Astrocyte (in vitro differentiated cells and primary cell): ENCODE results near the gene MPC1. TPM values are rescaled to one million over a fixed set of nuclear protein-coding genes. Genes with fewer than 3 reads are reported as not detected.

Experiments used
- DNase-seq: peaks from one replicate; pipeline ENCODE4 v3.0.0-alpha.2; 2010; ENCODE audit warnings: low read depth
- FAIRE-seq: peaks from 2 replicates; lab custom pipeline; 2011; peaks lifted over from hg19 to GRCh38; lab: Jason Lieb, UNC
- H2AFZ ChIP-seq: 2 replicates; pipeline ENCODE4 v1.6.0; 2012; ENCODE audit warnings: low read depth, low read length, inconsistent platforms
- H3K27ac ChIP-seq: 2 replicates; pipeline ENCODE4 v1.5.1; 2011; ENCODE audit warnings: low read depth, low read length, inconsistent platforms
- H3K27me3 ChIP-seq: 2 replicates; pipeline ENCODE4 v1.6.0; 2011; ENCODE audit warnings: low read length, inconsistent platforms; ENCODE audit not compliant: insufficient read depth
- H3K36me3 ChIP-seq: 2 replicates; pipeline ENCODE4 v1.5.1; 2011; ENCODE audit warnings: low read length, inconsistent platforms; ENCODE audit not compliant: insufficient read depth
- H3K4me1 ChIP-seq: 2 replicates; pipeline ENCODE4 v1.5.1; 2011; ENCODE audit warnings: low read length, inconsistent platforms; ENCODE audit not compliant: insufficient read depth
- H3K4me2 ChIP-seq: 2 replicates; pipeline ENCODE4 v1.6.0; 2012; ENCODE audit warnings: low read length, inconsistent platforms
- H3K4me3 ChIP-seq: 2 replicates; pipeline ENCODE4 v1.5.1; 2011; ENCODE audit warnings: low read depth, mild to moderate bottlenecking, low read length, inconsistent platforms; ENCODE audit not compliant: insufficient read depth
- H3K79me2 ChIP-seq: 2 replicates; pipeline ENCODE4 v1.6.0; 2012; ENCODE audit warnings: mild to moderate bottlenecking, low read length, inconsistent platforms; ENCODE audit not compliant: insufficient read depth
- H3K9ac ChIP-seq: 2 replicates; pipeline ENCODE4 v1.6.0; 2012; ENCODE audit warnings: mild to moderate bottlenecking, low read length, inconsistent platforms
- H3K9me3 ChIP-seq: 2 replicates; pipeline ENCODE4 v1.5.1; 2012; ENCODE audit warnings: low read depth, mild to moderate bottlenecking, low read length, inconsistent platforms; ENCODE audit not compliant: insufficient read depth
- H4K20me1 ChIP-seq: 2 replicates; pipeline ENCODE4 v1.6.0; 2012; ENCODE audit warnings: low read length, inconsistent platforms; ENCODE audit not compliant: insufficient read depth
- H3K27ac Mint-ChIP-seq: one replicate; pipeline ENCODE4 v1.8.0; 2021; ENCODE audit warnings: mild to moderate bottlenecking, mixed read lengths; ENCODE audit not compliant: unreplicated experiment
- H3K27me3 Mint-ChIP-seq: one replicate; pipeline ENCODE4 v1.8.0; 2021; ENCODE audit warnings: low read depth, mixed read lengths; ENCODE audit not compliant: unreplicated experiment
- H3K36me3 Mint-ChIP-seq: one replicate; pipeline ENCODE4 v1.8.0; 2021; ENCODE audit warnings: low read depth, mixed read lengths; ENCODE audit not compliant: unreplicated experiment
- H3K4me1 Mint-ChIP-seq: one replicate; pipeline ENCODE4 v1.8.0; 2021; ENCODE audit warnings: low read depth, mixed read lengths; ENCODE audit not compliant: unreplicated experiment
- H3K4me3 Mint-ChIP-seq: one replicate; pipeline ENCODE4 v1.8.0; 2021; ENCODE audit warnings: mild to moderate bottlenecking, moderate library complexity, mixed read lengths; ENCODE audit not compliant: unreplicated experiment
- H3K9me3 Mint-ChIP-seq: one replicate; pipeline ENCODE4 v1.8.0; 2021; ENCODE audit warnings: mild to moderate bottlenecking, mixed read lengths; ENCODE audit not compliant: unreplicated experiment
- EZH2 ChIP-seq: IDR thresholded peaks from 2 replicates; pipeline ENCODE4 v1.6.1; 2012; ENCODE audit warnings: mild to moderate bottlenecking, low read length, inconsistent platforms; ENCODE audit not compliant: insufficient read depth
- total RNA-seq: library from RNA; stranded (reverse); gene quantifications from 2 replicates; pipeline ENCODE4 v1.2.1, GENCODE V29; 2021
- TF ChIP-seq, protein P1 (sequence below): IDR thresholded peaks from 2 replicates; pipeline ENCODE4 v1.5.1; 2011; ENCODE audit warnings: low read depth, mild to moderate bottlenecking, inconsistent platforms, low read length, moderate library complexity; ENCODE audit not compliant: insufficient read depth

Gene MPC1
- total RNA-seq, 1 donor from 2014 or later = 47.4 TPM

DNA sequence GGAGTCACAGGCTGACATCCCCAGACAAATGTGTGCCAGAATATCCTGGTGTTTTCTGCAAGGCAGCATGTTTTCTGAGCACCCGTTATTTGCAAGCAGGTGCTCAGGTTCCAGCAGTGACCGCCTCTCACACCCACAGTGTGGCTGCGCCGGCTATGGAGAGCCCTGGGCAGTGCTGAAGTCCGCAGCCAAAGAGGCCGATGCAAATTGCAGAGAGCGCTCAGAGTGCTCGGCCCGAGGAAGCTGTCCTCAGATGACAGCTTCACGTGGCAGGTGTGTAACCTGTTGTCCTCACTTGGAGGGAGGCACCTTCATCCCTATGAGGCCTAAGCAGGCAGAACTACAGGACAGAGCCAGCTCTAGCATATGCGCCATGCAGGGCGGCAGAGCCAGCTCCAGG, 23.5 kb upstream of the MPC1 start:
- no peaks in the 10 kb centered on the region for H3K79me2 ChIP-seq
- DNase-seq (no peak), FAIRE-seq (no peak)
- peaks cover 9% of the 10 kb centered on the region for H3K36me3 Mint-ChIP-seq
- no peak overlapping the region for H3K27ac ChIP-seq
- H2AFZ ChIP-seq = no peak overlapping the region
- H4K20me1 ChIP-seq = no peaks in the 10 kb centered on the region
- H3K9me3 ChIP-seq = no peaks in the 10 kb centered on the region
- no peaks in the 10 kb centered on the region for H3K27me3 ChIP-seq
- H3K4me2 ChIP-seq = no peak overlapping the region
- peaks cover 2% of the 10 kb centered on the region for H3K27me3 Mint-ChIP-seq
- H3K9ac ChIP-seq = no peak overlapping the region
- no peaks in the 10 kb centered on the region for H3K36me3 ChIP-seq
- TF ChIP-seq, protein P1, sequence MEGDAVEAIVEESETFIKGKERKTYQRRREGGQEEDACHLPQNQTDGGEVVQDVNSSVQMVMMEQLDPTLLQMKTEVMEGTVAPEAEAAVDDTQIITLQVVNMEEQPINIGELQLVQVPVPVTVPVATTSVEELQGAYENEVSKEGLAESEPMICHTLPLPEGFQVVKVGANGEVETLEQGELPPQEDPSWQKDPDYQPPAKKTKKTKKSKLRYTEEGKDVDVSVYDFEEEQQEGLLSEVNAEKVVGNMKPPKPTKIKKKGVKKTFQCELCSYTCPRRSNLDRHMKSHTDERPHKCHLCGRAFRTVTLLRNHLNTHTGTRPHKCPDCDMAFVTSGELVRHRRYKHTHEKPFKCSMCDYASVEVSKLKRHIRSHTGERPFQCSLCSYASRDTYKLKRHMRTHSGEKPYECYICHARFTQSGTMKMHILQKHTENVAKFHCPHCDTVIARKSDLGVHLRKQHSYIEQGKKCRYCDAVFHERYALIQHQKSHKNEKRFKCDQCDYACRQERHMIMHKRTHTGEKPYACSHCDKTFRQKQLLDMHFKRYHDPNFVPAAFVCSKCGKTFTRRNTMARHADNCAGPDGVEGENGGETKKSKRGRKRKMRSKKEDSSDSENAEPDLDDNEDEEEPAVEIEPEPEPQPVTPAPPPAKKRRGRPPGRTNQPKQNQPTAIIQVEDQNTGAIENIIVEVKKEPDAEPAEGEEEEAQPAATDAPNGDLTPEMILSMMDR = no peak
- no peak for TF ChIP-seq EZH2
- H3K9me3 Mint-ChIP-seq = no peaks in the 10 kb centered on the region
- H3K4me3 Mint-ChIP-seq = no peak overlapping the region
- no peak overlapping the region for H3K4me3 ChIP-seq
- no peak overlapping the region for H3K27ac Mint-ChIP-seq
- no peaks in the 10 kb centered on the region for H3K4me1 ChIP-seq
- H3K4me1 Mint-ChIP-seq = peaks cover 4% of the 10 kb centered on the region

DNA sequence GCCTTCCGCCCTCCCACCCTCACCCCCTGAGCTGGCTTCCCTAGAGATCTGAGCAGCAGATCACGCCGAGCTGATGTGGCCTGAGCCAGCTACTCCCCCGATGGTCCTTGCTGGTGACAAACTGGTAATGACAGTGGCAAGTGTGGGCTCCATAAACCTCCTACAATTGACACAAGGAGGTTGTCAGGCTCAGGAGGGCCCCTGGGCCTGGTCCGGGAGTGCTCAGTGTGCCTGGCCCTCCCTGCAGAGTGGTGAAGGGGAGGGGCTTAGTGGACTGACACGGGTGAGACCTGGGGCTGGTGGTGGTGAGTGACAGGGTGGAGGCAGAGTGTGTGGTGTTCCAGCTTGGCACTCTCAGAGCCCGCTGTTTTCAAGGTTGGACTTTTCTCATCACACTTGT, 22.6 kb upstream of the MPC1 start:
- H3K36me3 ChIP-seq = no peaks in the 10 kb centered on the region
- H3K4me2 ChIP-seq = no peak overlapping the region
- H2AFZ ChIP-seq = no peak overlapping the region
- H3K27ac ChIP-seq = no peak overlapping the region
- peaks cover 2% of the 10 kb centered on the region for H3K27me3 Mint-ChIP-seq
- H3K9me3 ChIP-seq = no peaks in the 10 kb centered on the region
- H3K27ac Mint-ChIP-seq = no peak overlapping the region
- H3K9ac ChIP-seq = no peak overlapping the region
- no peaks in the 10 kb centered on the region for H3K9me3 Mint-ChIP-seq
- DNase-seq = no peak
- no peaks in the 10 kb centered on the region for H3K27me3 ChIP-seq
- FAIRE-seq = no peak
- no peaks in the 10 kb centered on the region for H3K79me2 ChIP-seq
- TF ChIP-seq EZH2 = no peak
- TF ChIP-seq, protein P1 = no peak
- peaks cover 7% of the 10 kb centered on the region for H3K36me3 Mint-ChIP-seq
- no peaks in the 10 kb centered on the region for H4K20me1 ChIP-seq
- H3K4me1 Mint-ChIP-seq = peaks cover 4% of the 10 kb centered on the region
- no peak overlapping the region for H3K4me3 Mint-ChIP-seq
- H3K4me3 ChIP-seq = no peak overlapping the region
- H3K4me1 ChIP-seq = no peaks in the 10 kb centered on the region

DNA sequence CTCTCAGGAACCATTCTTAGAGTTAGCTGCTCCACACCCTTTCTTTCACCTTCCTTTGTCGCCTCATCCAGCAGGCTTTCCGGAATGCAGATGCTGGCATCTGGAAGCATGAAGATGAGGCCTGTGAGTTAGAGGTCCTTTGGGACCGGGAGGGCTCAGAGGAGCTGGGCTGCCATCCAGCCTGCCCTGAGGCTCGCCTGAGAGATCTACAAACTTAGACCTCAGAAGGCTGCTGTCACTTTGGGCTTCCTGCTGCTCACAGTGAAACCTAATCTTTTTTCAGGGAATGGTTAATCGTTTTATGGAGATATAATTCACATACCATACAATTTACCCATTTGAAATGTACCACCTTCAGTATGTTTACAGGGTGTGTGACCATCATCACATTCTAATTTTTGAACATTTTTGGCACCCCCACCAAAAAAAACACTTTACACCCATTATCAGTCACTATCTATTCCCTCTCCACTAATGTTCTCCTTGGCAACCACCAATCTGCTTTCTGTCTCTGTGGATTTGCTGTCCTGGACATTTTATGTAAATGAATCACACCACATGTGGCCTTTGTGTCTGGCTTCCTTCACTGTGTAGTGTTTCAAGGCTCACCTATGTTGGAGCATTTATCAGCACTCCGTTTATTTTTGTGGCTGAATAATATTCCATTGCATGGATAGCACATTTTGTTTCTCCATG, 20.0 kb upstream of the MPC1 start:
- Histone ChIP-seq H3K79me2 (no peaks in the 10 kb centered on the region), H3K9ac (no peak overlapping the region), H3K9me3 (peaks cover 3% of the 10 kb centered on the region), H3K4me1 (no peaks in the 10 kb centered on the region), H3K4me3 (no peak overlapping the region), H3K27ac (no peak overlapping the region), H3K36me3 (no peaks in the 10 kb centered on the region), H3K4me2 (no peak overlapping the region), H2AFZ (no peak overlapping the region), H3K27me3 (no peaks in the 10 kb centered on the region), H4K20me1 (no peaks in the 10 kb centered on the region)
- FAIRE-seq (no peak), DNase-seq (peak; percentile 24)
- no peaks in the 10 kb centered on the region for H3K36me3 Mint-ChIP-seq
- peaks cover 5% of the 10 kb centered on the region for H3K9me3 Mint-ChIP-seq
- H3K4me1 Mint-ChIP-seq = peaks cover 4% of the 10 kb centered on the region
- no peak for TF ChIP-seq EZH2
- TF ChIP-seq, protein P1 = no peak
- H3K27me3 Mint-ChIP-seq = peaks cover 12% of the 10 kb centered on the region
- no peak overlapping the region for H3K27ac Mint-ChIP-seq
- H3K4me3 Mint-ChIP-seq = no peak overlapping the region
